Central memory CD4-positive, alpha-beta T cell (primary cell): ENCODE results near the gene CHID1.

Experiments
- DNase-seq: peaks from one replicate; pipeline ENCODE4 v3.0.0; 2022

Gene CHID1

DNA sequence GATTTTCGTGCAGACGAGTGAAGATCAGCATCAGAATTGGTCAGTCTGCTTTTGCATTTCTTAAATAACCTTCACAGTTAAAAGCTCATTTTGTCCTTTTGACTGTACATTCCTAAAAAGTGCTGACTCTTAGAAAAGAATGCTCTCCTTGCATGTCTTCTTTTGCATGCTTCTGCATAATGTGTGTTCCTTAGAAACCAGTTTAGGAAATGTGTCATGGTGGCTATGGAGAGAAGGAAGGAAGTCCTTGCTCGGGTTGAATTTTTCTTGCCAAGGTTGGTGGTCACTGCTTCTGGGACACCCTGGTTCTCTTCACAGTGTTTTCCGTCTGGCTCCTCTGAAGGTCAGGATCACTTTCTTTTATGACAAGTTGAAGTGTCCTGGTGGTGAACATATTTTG lies 21.8 kb upstream of the CHID1 start:
- no peak for DNase-seq

DNA sequence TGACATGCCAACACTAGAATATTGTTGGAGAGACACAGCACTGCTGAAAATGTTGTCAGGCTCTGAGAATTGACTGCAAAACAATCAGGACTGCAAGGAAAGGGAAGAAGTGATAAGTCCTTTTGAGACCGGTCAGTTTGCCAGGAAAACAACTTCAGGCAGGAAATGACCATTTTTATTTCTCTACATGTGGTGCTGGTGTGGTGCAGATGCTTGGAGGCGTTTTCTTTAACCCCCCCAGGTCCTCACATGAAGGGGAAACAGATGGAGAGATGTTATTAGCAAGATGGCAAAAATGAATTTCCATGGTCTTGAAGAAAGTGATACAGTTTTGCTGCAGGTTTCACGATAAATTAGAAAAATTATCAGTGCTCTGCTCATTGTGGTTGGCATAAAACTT lies 20.8 kb upstream of the CHID1 start:
- DNase-seq, result no peak

DNA sequence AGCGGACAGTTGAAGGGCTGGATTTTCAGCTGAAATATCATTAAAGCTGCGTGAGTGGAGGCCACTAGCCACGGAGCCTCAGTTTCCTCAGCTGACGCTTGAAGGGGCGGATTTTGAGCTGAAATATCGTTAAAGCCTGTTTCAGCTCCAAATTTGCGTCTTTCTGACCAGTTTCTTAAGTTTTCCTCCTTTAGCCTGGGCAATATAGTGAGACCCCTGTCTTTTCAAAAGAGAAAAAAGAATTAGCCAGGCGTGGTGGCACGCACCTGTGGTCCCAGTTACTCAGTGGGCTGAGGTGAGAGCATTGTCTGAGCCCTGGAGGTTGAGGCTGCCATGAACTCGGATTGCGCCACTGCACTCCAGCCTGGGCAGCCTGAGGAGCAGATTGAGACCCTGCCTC lies 18.8 kb upstream of the CHID1 start:
- DNase-seq, result no peak

DNA sequence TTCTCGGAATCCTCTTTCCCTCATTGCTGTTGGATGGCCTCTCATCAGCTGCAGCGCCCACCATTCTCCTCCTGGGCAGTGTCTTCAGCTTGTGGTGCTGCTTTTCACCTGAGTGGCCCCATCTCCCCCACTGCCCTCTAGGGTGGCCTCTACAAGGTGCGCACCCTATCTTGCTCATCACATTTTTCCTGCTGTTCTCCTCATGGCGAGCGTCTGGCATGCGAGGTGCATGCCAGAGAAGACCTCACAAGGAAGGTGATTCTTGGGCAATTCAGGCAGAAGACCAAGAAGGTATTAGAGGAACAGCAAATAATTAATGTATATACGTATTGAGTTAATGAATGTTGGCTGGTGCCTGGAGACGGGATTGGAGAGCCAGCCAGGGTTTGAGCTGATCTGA lies 18.2 kb upstream of the CHID1 start:
- DNase-seq, result no peak

DNA sequence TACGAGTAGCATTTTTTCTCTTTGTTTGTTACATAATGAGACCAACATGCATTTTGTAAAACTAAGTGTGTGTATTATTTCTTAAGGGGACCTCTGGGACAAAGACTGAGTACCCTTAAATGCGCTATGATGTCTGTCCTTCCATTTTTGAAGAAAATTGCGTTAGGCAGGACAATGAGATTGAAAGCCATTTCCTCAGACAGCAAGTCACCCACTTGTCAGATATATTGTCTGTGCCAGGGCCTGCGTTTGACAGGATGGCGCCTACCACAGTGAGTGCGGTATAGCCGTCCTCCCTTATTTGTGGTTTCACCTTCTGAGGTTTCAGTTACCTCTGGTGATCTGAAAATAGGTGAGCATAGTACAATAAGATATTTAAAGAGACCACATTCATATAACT lies 17.3 kb upstream of the CHID1 start:
- DNase-seq, result peak; percentile 67

DNA sequence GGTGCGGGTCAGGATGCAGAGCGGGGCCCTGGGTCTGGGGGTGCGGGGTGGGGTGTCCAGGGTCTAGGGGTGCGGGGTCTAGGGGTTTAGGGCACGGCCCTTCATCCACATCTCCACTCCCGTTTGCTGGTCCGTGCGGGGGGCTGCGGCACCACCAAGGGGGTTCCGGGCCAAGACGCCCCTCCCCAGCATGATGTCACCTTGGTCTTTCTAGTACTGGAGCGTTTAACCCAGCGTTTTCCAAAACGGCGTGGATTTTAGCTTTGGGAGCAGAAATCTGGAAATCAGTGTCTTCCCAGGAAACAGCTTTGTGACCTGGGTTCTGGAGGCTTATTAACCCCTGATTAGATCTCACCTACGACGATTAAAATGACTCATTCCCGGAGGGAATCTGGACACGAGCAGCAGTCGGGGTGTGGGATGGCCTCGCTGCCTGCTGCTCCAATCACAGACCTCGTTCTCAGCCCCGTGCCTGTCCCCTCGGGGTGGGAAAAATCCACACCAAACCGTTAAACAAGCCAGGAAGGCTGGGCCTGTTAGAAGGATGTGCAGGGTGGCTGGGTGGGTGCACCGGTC lies 15.8 kb upstream of the CHID1 start:
- DNase-seq, result no peak

DNA sequence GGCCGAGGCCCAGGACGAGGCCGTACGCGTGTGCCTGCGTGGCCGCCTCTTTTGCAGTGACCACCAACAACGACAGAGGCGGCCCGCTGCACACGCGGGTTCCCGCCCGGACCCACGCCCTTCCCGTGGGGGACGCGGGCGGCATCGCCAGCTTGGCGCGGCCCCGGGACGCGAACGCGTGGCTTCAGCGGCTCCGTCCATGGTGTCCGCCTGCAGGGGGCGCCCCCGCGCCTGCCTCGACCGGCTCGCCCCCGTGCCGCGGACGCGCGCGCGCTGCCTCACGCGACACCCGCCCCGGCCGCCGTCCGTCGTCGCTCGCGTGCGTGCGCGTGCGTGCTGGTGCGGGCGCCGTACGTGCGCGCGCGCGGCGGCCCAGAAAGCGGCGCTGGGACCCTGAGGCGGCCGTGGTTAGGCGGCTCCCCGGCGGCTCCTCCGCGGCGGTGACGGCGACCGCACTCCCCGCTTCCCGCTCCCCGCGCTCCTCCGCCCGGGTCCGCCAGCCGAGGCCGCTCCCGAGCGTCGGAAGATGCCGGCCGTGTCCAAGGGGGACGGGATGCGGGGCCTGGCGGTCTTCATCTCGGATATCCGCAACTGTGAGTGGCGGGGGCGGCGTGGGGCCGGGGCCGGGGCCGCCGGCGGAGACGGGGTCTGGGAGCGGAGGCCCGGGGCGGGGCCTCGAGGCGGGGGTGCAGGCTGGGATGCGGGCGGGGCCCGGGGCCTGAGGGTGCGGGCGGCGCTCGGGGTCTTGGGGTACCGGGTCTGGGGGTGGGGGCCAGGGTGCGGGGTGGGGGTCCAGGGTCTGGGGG lies 15.1 kb upstream of the CHID1 start, which contains the start of gene AP2A2:
Gene AP2A2, plus strand, starts transcription at position 375 of the 806 bp plus-strand sequence. Its CDS starts 152 bp downstream, at position 527.
- peak; percentile 91 for DNase-seq

DNA sequence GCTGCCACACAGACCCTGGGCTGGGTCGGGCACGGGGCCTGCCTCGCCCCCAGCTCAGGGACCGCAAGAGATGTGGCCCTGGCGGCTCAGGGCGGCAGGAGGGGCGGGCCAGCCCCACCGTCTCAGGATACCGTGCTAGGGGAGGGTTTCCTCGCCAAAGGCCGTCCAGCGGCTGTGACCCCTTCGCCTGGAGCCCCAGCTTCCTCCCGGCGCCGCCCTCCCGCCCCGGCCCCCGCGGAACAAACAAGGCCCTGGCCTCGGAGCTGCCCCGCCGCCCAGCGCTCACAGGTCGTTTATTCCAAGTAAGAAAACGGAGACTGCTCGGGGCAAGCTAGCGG lies 14.5 kb upstream of the CHID1 start:
- DNase-seq, result no peak

DNA sequence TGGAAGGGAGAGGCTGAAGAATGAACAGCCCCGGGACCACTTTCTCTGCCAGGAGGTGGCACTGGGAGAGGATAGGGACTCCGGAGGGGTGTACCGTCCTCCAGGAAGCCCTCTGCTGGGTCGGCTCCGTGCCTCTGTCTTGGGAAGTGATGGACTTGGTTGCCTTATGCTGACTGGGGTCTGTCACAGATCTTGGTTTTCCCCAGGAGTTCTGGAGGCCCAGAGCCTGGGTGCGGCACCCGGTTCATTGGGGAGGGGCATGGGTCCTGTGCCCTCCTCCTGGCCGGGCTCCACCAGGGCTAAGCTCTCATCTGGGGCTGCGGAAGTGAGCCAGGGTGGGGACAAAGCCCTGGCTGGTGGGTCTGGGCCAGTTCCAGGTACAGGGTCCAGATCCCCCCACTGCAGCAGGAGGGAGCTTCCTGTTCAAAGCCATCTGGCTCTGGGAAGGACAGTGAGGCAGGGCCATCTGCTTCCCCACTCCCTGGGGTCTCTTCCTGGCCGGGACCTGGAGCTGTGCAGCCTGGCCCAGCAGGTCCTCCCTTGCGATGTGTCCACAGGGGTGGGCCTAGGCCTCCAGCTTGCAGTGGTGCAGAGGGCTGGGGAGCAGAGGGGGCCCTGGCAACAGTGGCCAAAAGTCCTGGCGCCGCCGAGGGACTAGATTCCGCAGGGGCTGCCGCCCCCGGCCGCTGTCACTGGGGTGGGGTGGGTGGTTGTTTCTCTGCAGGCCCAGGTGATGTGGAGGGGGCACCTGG lies 14.0 kb upstream of the CHID1 start:
- DNase-seq, result no peak

DNA sequence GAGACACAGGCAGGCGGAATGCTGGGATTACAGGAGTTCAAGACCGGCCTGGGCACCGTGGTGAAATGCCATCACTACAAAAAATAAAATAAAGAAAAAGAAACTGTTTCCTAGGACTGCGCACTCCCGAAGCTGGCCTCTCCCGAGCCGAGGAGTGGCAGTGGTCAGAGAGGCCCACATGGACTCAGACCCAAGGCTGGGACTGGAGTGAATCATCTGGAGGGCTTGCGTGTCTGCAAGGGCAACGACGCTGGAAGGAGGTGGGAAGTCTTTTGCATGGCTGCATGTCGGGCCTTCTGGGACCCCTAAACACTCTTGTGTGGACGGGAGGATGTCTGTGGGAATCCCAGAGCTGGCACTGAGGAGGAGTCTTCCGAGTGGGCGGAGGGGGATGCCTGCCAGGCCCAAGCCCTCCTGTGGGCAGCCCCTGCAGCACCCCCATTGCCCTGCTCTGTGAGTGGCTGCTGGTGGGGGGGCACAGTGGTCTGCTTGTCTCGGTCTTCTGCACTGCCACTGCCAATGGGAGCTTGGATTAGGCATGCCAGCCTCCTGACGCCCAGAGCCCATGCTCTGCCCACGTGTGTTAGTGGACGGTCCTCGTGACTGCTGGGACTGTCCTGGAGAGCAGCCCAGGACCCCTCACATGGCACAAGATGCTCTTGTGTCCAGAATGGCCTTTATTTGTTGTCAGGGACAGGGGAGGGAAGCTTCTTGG lies 13.2 kb upstream of the CHID1 start:
- no peak for DNase-seq

DNA sequence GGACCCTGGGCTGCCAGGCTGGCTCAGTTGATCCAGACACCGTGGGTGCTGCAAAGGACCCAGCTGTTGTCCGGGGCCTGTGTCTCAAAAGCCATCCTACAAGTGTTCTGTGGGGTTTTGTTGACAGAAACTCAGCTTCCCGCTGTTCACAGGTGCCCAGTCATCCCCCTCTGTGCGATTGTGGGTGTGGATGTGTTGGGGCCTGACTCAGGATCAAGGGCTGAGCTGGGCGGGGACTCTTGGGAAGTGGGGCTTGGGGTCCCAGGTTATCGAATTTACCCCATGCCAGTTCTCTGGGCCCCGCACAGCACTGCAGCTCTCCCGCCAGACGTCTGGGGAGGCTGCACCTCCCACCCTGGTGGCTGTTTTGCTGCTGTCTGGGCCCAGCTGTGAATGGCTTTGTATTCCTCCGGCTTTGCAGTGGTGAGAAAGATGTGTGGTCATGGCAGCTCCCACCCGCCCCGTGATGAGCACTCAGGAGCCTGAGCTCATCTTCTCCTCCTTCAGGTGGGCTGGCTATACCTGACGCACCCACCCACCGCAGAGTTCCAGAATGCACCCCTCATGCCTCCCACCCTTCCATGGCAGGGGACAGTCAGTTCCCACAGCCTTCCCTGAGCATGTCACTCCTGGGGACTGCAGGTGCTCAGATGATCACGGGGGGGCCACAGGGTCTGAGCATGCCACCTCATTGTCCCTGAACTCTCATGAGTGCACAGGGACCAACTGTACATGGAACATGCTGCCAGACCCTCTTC lies 11.5 kb upstream of the CHID1 start:
- no peak for DNase-seq

DNA sequence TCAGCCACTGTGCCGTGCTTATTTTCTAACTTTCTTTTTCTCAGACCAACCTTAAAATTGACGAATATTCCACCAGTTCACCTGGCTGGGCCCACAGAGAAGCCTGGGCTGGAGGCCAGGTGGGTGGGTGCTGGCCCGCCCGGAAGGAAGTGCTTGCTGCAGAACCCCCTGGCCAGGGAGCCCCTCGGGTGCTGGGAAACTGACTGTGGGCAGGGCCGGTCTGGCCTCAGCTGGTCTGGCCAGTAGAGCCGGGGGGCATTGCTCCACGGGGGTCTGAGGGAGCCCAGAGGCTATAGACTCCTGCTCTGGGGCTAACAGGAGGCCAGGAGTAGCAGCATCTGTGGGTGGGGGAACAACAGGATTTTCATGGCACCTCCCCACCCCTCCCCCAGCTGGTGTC lies 6.8 kb upstream of the CHID1 start:
- DNase-seq, result no peak

DNA sequence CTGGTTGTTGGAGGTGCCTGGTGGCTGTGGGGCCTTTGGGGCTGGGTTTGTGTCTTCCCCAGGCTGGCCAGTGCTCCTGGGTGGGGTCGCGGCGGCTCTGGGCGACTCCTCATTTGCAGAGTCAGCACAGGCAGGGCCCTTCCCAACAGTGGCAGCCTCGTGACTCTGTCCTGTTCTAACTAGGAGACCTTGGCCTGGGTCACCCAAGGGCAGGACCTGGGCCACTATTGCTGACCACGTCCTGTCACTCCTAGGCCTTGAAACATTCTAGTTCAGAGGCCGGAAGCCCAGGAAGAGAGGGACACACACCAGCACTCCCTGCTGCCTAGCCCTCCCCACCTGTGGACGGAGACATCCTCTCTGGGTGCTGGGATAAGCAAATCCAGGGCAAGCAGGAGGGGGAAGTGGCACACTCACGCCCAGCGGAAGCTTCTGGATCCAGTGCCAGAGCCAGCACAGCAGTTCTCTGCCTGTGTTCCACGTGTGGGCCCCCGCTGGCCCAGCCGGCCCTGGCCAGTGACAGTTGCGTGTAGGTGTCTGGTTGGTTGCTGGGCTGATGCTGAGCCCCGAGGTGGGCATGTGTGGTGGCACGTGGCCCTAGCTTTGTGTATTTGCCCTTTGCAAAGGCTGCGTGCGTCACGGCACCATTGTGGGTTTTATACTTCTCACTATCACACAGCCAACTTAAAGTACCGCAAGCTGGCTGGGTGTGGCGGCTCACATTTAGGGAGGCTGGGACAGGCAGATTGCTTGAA lies 4.3 kb upstream of the CHID1 start:
- DNase-seq, result no peak

DNA sequence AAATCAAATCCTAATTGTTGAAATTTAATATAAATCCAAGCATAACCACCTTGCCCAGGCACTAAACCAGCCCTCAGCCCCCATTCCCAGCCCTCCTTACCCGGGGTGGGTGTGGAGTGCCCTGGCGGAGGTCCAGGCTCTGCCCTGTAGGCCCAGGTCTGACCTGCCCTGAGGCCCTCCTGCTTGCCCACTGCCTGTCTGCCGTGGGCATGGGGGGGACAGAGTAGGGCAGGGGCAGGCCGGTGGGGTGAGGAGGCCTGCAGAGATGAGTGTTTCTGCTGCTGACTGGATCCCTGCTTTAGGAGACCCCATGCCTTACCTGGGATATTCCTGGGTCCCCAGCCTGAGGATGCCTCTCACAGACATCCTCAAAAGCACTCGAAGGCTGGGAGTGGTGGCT lies 3.6 kb upstream of the CHID1 start:
- no peak for DNase-seq

DNA sequence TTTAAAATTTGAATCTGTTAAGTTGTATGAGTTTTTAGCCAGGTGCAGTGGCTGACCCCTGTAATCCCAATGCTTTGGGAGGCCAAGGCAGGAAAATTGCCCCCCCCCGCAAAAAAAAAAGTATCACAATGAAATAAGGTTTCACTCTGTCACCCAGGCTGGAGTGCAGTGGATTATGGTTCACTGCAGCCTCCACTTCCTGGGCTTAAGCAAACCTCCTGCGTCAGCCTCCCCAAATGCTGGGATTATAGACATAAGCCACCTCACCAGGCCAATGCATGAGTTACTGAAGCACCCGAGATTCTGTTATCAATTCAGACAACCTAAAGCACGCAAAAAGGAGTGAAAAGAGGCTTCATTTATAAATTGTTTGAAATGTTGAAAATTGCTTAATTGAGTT lies 2.4 kb upstream of the CHID1 start:
- no peak for DNase-seq

DNA sequence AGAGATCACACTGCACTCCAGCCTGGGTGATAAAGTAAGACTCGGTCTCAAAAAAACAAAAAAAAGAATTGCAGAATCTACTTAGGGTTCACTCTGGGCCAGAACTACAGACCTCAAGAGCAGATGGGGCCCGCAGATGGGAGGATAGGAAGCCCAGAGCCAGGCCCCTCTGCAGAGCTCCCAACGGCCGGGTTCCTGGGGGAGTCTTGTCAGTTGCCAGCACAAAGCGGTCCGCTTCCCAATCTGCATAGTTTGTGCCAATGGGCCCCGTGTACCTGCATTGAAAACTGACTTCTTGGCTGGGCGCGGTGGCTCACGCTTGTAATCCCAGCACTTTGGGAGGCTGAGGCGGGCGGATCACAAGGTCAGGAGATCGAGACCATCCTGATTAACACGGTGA lies 1.7 kb upstream of the CHID1 start:
- no peak for DNase-seq

DNA sequence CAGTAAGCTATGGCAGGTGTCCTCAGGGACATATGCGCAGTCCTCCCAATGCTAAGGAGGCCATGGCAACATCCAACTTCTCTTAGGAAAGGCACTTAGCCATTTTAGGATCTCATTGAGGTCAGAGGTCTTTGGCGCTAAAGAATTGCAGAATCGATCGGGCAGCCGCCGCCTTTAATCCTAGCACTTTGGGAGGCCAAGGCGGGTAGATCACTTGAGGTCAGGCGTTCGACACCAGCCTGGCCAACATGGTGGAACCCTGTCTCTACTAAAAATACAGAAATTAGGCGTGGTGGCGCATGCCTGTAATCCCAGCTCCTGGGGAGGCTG lies 1.2 kb upstream of the CHID1 start:
- DNase-seq, result no peak

DNA sequence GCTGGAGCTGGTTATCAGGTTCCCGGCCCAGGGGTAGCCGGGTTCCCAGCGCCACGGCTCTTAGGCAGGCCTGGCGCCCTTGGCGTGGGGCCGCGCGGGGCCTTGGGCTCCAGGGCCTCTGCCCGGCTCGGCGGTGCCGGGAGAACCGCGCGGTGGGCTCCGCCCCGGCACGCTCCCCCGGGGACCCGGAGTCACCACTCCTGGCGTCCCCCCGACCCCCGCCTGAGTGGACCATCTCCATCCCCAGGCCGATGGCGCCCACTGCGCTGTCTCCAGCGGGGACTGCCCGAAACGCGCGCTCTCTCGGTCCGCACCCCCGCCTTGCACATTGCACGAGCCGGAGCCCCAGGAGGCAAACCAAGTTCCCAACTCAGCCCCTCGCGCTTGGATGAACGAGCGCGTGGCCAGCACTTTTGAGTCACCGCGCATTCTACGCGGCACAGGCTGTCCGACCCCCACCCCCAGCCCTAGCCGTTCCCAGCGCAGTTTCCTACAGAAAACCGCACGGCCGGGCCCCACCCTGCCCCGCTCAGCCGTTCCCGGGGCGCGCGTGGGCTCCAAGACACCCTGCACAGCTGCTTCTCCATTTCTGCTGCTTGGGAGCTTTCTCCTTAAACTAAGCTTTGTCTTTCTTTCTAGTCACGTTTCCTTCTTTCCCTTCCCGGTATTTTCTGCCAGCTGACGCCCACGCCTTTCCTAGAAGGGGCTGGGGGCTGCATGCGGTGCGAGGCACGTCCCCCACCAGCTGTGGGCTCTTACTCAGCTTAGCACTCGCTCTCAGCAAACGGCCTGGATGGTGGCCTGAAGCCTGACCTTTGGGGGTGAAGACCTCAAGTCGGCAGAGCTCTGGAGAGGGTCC lies 650 bp upstream of the CHID1 start:
- no peak for DNase-seq

DNA sequence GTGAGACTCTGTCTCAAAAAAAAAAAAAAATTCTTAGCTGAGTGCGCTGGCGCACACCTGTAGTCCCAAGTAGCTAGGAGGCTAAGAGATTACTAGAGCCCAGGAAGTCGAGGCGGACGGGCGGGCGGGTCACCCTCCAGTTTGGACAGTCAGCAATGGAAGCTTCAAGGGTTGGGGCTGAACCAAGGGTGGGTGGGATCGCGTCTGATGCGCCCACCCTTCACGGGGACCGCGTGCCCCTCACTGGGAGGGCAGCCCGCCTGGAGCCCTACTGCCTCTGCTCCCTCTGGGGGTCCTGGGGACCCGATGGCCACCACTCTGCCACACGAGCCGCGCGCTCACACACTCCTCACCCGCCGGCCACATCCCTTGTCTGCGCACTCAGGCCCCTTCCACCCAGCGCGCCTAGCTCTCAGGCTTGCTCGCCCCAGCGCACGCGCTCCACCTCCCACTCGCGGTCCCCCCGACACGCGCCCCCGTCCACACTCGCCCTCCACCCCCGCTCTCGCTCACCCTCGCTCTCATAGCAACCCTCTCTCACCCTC lies 494 bp downstream of the CHID1 start:
- no peak for DNase-seq

DNA sequence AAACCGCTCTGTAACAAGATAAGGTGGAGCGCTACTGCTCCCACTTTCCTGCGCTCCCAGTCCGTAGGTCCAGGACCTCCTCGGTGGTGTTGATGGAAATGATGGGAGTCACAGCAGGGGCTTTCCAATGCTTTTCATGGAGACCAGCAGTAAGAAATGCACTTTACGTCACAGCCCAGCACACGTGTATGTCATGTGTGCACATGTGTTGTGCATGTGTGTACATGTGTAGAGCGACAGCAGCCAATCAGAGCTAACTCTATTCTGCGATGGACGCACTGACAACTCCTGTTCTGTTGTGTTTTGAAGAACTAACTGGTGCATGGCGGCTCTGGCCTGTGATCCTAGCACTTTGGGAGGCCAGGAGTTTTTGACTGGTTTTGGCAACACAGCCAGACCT lies 1.2 kb downstream of the CHID1 start:
- no peak for DNase-seq

DNA sequence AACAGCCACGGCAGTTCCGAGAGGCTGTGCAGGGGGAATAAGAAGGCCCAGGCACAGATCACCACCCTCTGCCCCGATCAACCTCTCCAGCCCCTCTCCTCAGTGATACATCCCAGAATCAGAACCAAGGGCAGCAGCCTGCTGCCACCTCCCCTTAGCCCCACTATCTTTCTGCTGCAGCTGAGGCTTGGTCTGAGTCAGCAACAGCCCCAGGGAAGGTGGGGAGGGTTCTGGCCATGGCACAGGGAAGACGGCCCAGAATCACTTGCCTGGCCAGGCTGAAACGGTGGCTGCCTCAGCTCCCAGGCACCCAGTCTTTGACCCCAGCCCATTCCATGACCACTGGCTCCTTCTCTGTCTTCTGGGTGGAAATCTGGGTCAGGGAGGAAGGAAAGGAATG lies 2.3 kb downstream of the CHID1 start:
- no peak for DNase-seq
